Neural cell (in vitro differentiated cells): Measurements from ENCODE around the gene NLRP3.

ENCODE experiments used
- CTCF ChIP-seq: fragments of 450-650 bp; IDR thresholded peaks from 2 replicates; pipeline ENCODE4 v1.5.1; 2014; ENCODE audit warnings: antibody characterized with exemption, mild to moderate bottlenecking, moderate library complexity; ENCODE audit not compliant: poor library complexity, severe bottlenecking
- EP300 ChIP-seq: fragments of 450-650 bp; conservative IDR thresholded peaks from 2 replicates; pipeline ENCODE4 v1.6.1; 2014; ENCODE audit warnings: antibody characterized with exemption, mild to moderate bottlenecking, moderate library complexity; ENCODE audit not compliant: poor library complexity, severe bottlenecking
- EZH2 ChIP-seq: fragments of 200-600, 300-800 bp; shearing (Covaris generic), sonication (generic); IDR thresholded peaks from 2 replicates; pipeline ENCODE4 v1.6.1; 2014; ENCODE audit warnings: antibody characterized with exemption, low read length, borderline replicate concordance, mild to moderate bottlenecking; ENCODE audit not compliant: insufficient read depth, poor library complexity, severe bottlenecking
- POLR2AphosphoS5 ChIP-seq: IDR thresholded peaks from 2 replicates; pipeline ENCODE4 v1.6.1; 2012
- REST ChIP-seq: IDR thresholded peaks from 2 replicates; pipeline ENCODE4 v1.6.1; 2012; ENCODE audit warnings: borderline replicate concordance
- SMC3 ChIP-seq: fragments of 450-650 bp; conservative IDR thresholded peaks from 2 replicates; pipeline ENCODE4 v1.6.1; 2014; ENCODE audit warnings: antibody characterized with exemption, mild to moderate bottlenecking, moderate library complexity; ENCODE audit not compliant: poor library complexity
- TAF1 ChIP-seq: IDR thresholded peaks from 2 replicates; pipeline ENCODE4 v1.6.1; 2012; ENCODE audit warnings: low read depth

- TF ChIP-seq CTCF, result no peak
- no peak for TF ChIP-seq POLR2AphosphoS5
- TF ChIP-seq REST, result no peak
- no peak for TF ChIP-seq EP300
- TF ChIP-seq SMC3, result no peak
- no peak for TF ChIP-seq TAF1
- no peak for TF ChIP-seq EZH2
Measured at GRCh38 chr1:247378334-247379073, 37.5 kb upstream of the NLRP3 start.
